ENCODE results near the gene SLC10A3.

DNA sequence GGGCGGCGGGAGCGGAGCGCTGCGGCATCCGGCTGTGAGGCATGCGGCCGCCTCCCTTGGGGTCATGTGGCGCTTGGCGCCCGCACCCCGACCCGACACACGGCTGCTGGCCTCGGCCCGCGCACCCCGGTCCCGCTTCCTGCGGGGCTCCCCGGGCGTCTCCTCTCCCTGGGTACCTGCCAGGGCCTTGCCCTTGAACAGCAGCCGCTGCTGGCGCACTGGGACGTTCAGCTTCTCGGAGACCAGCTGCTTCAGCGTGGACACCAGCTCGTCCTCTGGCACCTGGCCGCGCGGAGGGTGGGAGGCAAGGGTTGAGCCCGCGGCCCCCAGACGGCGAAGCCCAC is 4.4 kb downstream of the SLC10A3 start:
- TF ChIP-seq EZH2phosphoT487 (IDR thresholded peaks at IDR 0.05; ENCODE audit: borderline replicate concordance, low read length) (no peak), EZH2 (IDR thresholded peaks at IDR 0.05; ENCODE audit: low read length, unreplicated experiment) (no peak)
- TF ChIP-seq, protein P1, sequence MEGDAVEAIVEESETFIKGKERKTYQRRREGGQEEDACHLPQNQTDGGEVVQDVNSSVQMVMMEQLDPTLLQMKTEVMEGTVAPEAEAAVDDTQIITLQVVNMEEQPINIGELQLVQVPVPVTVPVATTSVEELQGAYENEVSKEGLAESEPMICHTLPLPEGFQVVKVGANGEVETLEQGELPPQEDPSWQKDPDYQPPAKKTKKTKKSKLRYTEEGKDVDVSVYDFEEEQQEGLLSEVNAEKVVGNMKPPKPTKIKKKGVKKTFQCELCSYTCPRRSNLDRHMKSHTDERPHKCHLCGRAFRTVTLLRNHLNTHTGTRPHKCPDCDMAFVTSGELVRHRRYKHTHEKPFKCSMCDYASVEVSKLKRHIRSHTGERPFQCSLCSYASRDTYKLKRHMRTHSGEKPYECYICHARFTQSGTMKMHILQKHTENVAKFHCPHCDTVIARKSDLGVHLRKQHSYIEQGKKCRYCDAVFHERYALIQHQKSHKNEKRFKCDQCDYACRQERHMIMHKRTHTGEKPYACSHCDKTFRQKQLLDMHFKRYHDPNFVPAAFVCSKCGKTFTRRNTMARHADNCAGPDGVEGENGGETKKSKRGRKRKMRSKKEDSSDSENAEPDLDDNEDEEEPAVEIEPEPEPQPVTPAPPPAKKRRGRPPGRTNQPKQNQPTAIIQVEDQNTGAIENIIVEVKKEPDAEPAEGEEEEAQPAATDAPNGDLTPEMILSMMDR (conservative IDR thresholded peaks at IDR 0.05; ENCODE audit: low read depth, low read length): no peak

Measured in PC-3 (cell line).